Prostate gland (tissue), 2 donors: ENCODE data around the gene TRIM10. TPM values are rescaled to one million over a fixed set of nuclear protein-coding genes. Genes with fewer than 3 reads are reported as not detected.
"Not testable (repeated sequence)": the region's sequence is repeated elsewhere in the genome, so short reads cannot be mapped to it uniquely, and the experiment has no call there.

Source experiments
- DNase-seq: peaks from one replicate; pipeline ENCODE4 v3.0.0-alpha.2; 2019; ENCODE audit warnings: low spot score
- H3K27ac ChIP-seq, 2 donors: fragments of 200-600 bp; sonication (generic); 2 replicates each; pipeline ENCODE4 v1.5.1; 2017 to 2019
- H3K27me3 ChIP-seq: fragments of 200-600 bp; sonication (generic); replicated peaks from 2 replicates; pipeline ENCODE4 v1.5.1; 2019; ENCODE audit not compliant: insufficient read depth
- H3K36me3 ChIP-seq, 2 donors: fragments of 200-600 bp; sonication (generic); 1 replicate in 1 of 2; 2 replicates in 1 of 2; pipeline versions ENCODE4 v1.5.1 to v1.8.1; 2017 to 2019
- H3K4me1 ChIP-seq: fragments of 200-600 bp; sonication (generic); replicated peaks from 2 replicates; pipeline ENCODE4 v1.5.1; 2019
- H3K4me3 ChIP-seq, 2 donors: fragments of 200-600 bp; sonication (generic); 2 replicates each; pipeline ENCODE4 v1.5.1; 2017 to 2019
- H3K9me3 ChIP-seq: fragments of 200-600 bp; sonication (generic); 2 replicates; pipeline ENCODE4 v1.5.1; 2017
- CTCF ChIP-seq, 4 experiments: fragments of 200-600 bp in 2 of 4; fragments of 450-650 bp in 2 of 4; sonication (generic) in 2 of 4; IDR thresholded peaks; 1 replicate in 3 of 4; 2 replicates in 1 of 4; pipeline ENCODE4 v1.5.1; 2016 to 2019; ENCODE audit warnings: antibody characterized with exemption in 4 of 4, mild to moderate bottlenecking in 2 of 4, moderate library complexity in 2 of 4
- POLR2A ChIP-seq: fragments of 450-650 bp; IDR thresholded peaks from one replicate; pipeline ENCODE4 v1.6.1; 2016; ENCODE audit warnings: antibody characterized with exemption, mild to moderate bottlenecking
- POLR2AphosphoS5 ChIP-seq: sonication (generic); formaldehyde crosslinking; IDR thresholded peaks from one replicate; pipeline ENCODE4 v1.6.1; 2017; ENCODE audit warnings: antibody characterized with exemption
- WGBS: methylation state at CpG from one replicate; pipeline ENCODE4 v1.1.5; 2018; 5-methylcytosine and 5-hydroxymethylcytosine counted together
- intact Hi-C: fragments of 100-400 bp; cut with DNase I; formaldehyde crosslinking; loops from one replicate; pipeline ENCODE4 v1.14.2; 2022
- total RNA-seq, 2 donors: library from RNA; depleted of rRNA; stranded (reverse); fragments of >200 nt; gene quantifications; one replicate each; pipeline ENCODE4 v1.1.0, GENCODE V29; 2016

Gene TRIM10
- total RNA-seq, 2 donors from 2014 or later, result not detected

- Histone ChIP-seq H3K4me1 (no peaks in the 10 kb centered on the region), H3K4me3 (no peak overlapping the region), H3K27ac (no peak overlapping the region), H3K9me3 (no peaks in the 10 kb centered on the region), H3K36me3 (no peaks in the 10 kb centered on the region), H3K27me3 (peaks cover 6% of the 10 kb centered on the region)
- 65% methylated on average over 6 of the region's 6 CpGs for WGBS
- no peak for DNase-seq
- intact Hi-C loops, result no loop called here
- TF ChIP-seq POLR2AphosphoS5 (no peak), CTCF (IDR thresholded peaks at IDR 0.05) (no peak), POLR2A (no peak)
Measured at GRCh38 chr6:30167101-30167500, 6.1 kb upstream of the TRIM10 start.

- H3K4me3 ChIP-seq, H3K36me3 ChIP-seq, DNase-seq, H3K9me3 ChIP-seq, H3K27me3 ChIP-seq, H3K27ac ChIP-seq, H3K4me1 ChIP-seq, intact Hi-C loops: not testable (repeated sequence)
- 84% methylated on average over 1 of the region's 1 CpG for WGBS
Measured at GRCh38 chr6:30165238-30165637, 4.2 kb upstream of the TRIM10 start.

- peaks cover 2% of the 10 kb centered on the region for H3K27me3 ChIP-seq
- H3K4me1 ChIP-seq, result no peaks in the 10 kb centered on the region
- H3K9me3 ChIP-seq, result no peaks in the 10 kb centered on the region
- TF ChIP-seq POLR2A (no peak), POLR2AphosphoS5 (no peak), CTCF (IDR thresholded peaks at IDR 0.05) (no peak)
- no peak for DNase-seq
- H3K4me3 ChIP-seq, result no peak overlapping the region
- H3K27ac ChIP-seq, result no peak overlapping the region
- intact Hi-C loops, result no loop called here
- no peaks in the 10 kb centered on the region for H3K36me3 ChIP-seq
- WGBS, result 84% methylated on average over 4 of the region's 4 CpGs
Measured at GRCh38 chr6:30164714-30165113, 3.7 kb upstream of the TRIM10 start.

- no peak for DNase-seq
- 85% methylated on average over 14 of the region's 16 CpGs for WGBS
- no peaks in the 10 kb centered on the region for H3K9me3 ChIP-seq
- peaks cover 2% of the 10 kb centered on the region for H3K27me3 ChIP-seq
- H3K27ac ChIP-seq, result no peak overlapping the region
- no peak overlapping the region for H3K4me3 ChIP-seq
- TF ChIP-seq POLR2A, result no peak
- no peak for TF ChIP-seq CTCF (IDR thresholded peaks at IDR 0.05)
- no peak for TF ChIP-seq POLR2AphosphoS5
- intact Hi-C loops, result no loop called here
- H3K4me1 ChIP-seq, result no peaks in the 10 kb centered on the region
- H3K36me3 ChIP-seq, result no peaks in the 10 kb centered on the region
Measured at GRCh38 chr6:30163918-30164654, 3.1 kb upstream of the TRIM10 start.

- WGBS, result 74% methylated on average over 31 of the region's 31 CpGs
- H3K9me3 ChIP-seq, result no peaks in the 10 kb centered on the region
- DNase-seq, result no peak
- H3K4me1 ChIP-seq, result no peaks in the 10 kb centered on the region
- TF ChIP-seq CTCF (IDR thresholded peaks at IDR 0.05) (no peak), POLR2AphosphoS5 (no peak), POLR2A (no peak)
- H3K4me3 ChIP-seq, result no peak within 1 kb of the TSS
- peaks cover 2% of the 10 kb centered on the region for H3K27me3 ChIP-seq
- no peak within 1 kb of the TSS for H3K27ac ChIP-seq
- intact Hi-C loops, result no loop called here
- H3K36me3 ChIP-seq, result no peaks in the 10 kb centered on the region
Measured at GRCh38 chr6:30163090-30163917, 2.3 kb upstream of the TRIM10 start, which contains the start of gene TRIM15. Gene TRIM15, plus strand, starts transcription at chr6:30163546. Its CDS starts 139 bp downstream, at chr6:30163685.
